ENCODE measurements around the gene SUCLG1. TPM values are rescaled to one million over a fixed set of nuclear protein-coding genes. Genes with fewer than 3 reads are reported as not detected.

SUCLG1 gene
- polyA plus RNA-seq, 3 donors = 203 to 212 (median 208) TPM

- DNase-seq (ENCODE audit: low read depth in 3 of 3, low spot score in 2 of 3) = no peak
Observed at GRCh38 chr2:84467389-84467788, 8.3 kb upstream of the SUCLG1 start.

- no peak for DNase-seq (ENCODE audit: low read depth in 3 of 3, low spot score in 2 of 3)
Observed at GRCh38 chr2:84461310-84461709, 2.2 kb upstream of the SUCLG1 start.

- DNase-seq (ENCODE audit: low read depth in 3 of 3, low spot score in 2 of 3) = no peak
Observed at GRCh38 chr2:84460670-84461069, 1.6 kb upstream of the SUCLG1 start.

GRCh38 chr2:84459944-84460429 is 907 bp upstream of the SUCLG1 start:
- DNase-seq (ENCODE audit: low read depth in 3 of 3, low spot score in 2 of 3) = no peak

GRCh38 chr2:84458551-84459017 is 496 bp downstream of the SUCLG1 start:
- DNase-seq (ENCODE audit: low read depth in 3 of 3, low spot score in 2 of 3) = peak in 1 of 3 donors; percentile 23

- DNase-seq (ENCODE audit: low read depth in 3 of 3, low spot score in 2 of 3) = no peak
Observed at GRCh38 chr2:84457686-84458085, 1.4 kb downstream of the SUCLG1 start.

GRCh38 chr2:84456156-84456555 is 2.9 kb downstream of the SUCLG1 start:
- no peak for DNase-seq (ENCODE audit: low read depth in 3 of 3, low spot score in 2 of 3)

- no peak for DNase-seq (ENCODE audit: low read depth in 3 of 3, low spot score in 2 of 3)
Observed at GRCh38 chr2:84454581-84454980, 4.5 kb downstream of the SUCLG1 start.

- no peak for DNase-seq (ENCODE audit: low read depth in 3 of 3, low spot score in 2 of 3)
Observed at GRCh38 chr2:84452624-84453023, 6.5 kb downstream of the SUCLG1 start.

- no peak for DNase-seq (ENCODE audit: low read depth in 3 of 3, low spot score in 2 of 3)
Observed at GRCh38 chr2:84451579-84451978, 7.5 kb downstream of the SUCLG1 start.

- DNase-seq (ENCODE audit: low read depth in 3 of 3, low spot score in 2 of 3) = no peak
Observed at GRCh38 chr2:84450288-84451227, 8.5 kb downstream of the SUCLG1 start.

GRCh38 chr2:84449711-84450110 is 9.4 kb downstream of the SUCLG1 start:
- no peak for DNase-seq (ENCODE audit: low read depth in 3 of 3, low spot score in 2 of 3)

GRCh38 chr2:84449055-84449454 is 10.0 kb downstream of the SUCLG1 start:
- DNase-seq (ENCODE audit: low read depth in 3 of 3, low spot score in 2 of 3) = no peak

- no peak for DNase-seq (ENCODE audit: low read depth in 3 of 3, low spot score in 2 of 3)
Observed at GRCh38 chr2:84443477-84443876, 15.6 kb downstream of the SUCLG1 start.

- DNase-seq (ENCODE audit: low read depth in 3 of 3, low spot score in 2 of 3) = no peak
Observed at GRCh38 chr2:84442888-84443287, 16.2 kb downstream of the SUCLG1 start.

- no peak for DNase-seq (ENCODE audit: low read depth in 3 of 3, low spot score in 2 of 3)
Observed at GRCh38 chr2:84441505-84441904, 17.6 kb downstream of the SUCLG1 start.

GRCh38 chr2:84441036-84441435 is 18.0 kb downstream of the SUCLG1 start:
- DNase-seq (ENCODE audit: low read depth in 3 of 3, low spot score in 2 of 3) = no peak

- DNase-seq (ENCODE audit: low read depth in 3 of 3, low spot score in 2 of 3) = no peak
Observed at GRCh38 chr2:84435345-84436025, 23.6 kb downstream of the SUCLG1 start.

GRCh38 chr2:84429328-84429727 is 29.8 kb downstream of the SUCLG1 start:
- no peak for DNase-seq (ENCODE audit: low read depth in 3 of 3, low spot score in 2 of 3)

GRCh38 chr2:84427235-84428138 is 31.6 kb downstream of the SUCLG1 start:
- no peak for DNase-seq (ENCODE audit: low read depth in 3 of 3, low spot score in 2 of 3)

- DNase-seq (ENCODE audit: low read depth in 3 of 3, low spot score in 2 of 3) = no peak
Observed at GRCh38 chr2:84425310-84425709, 33.8 kb downstream of the SUCLG1 start.
